GM23338 (cell line): ENCODE results near the gene OLFM1. TPM values are rescaled to one million over a fixed set of nuclear protein-coding genes. Genes with fewer than 3 reads are reported as not detected.

Experiments used
- ATAC-seq: fragments of 200-7000 bp; cut with Tn5 transposase; 3 replicates; pipeline ENCODE4 v1.9.1; 2020
- DNase-seq: peaks from one replicate; pipeline ENCODE4 v3.0.0-alpha.2; 2015; ENCODE audit warnings: low spot score
- H2AFZ ChIP-seq: fragments of 200-600 bp; sonication (generic); 2 replicates; pipeline ENCODE4 v1.8.0; 2016; ENCODE audit warnings: antibody characterized with exemption, mild to moderate bottlenecking, moderate library complexity
- H3F3A ChIP-seq: fragments of 200-600 bp; sonication (generic); replicated peaks from 2 replicates; pipeline ENCODE4 v1.8.0; 2017; ENCODE audit warnings: antibody characterized with exemption, mixed run types, low read depth
- H3K27ac ChIP-seq: fragments of 200-600 bp; sonication (generic); 2 replicates; pipeline ENCODE4 v1.6.1; 2016; ENCODE audit warnings: low read depth
- H3K27me3 ChIP-seq: fragments of 200-600 bp; sonication (generic); 2 replicates; pipeline ENCODE4 v1.8.0; 2016; ENCODE audit warnings: mild to moderate bottlenecking, mixed run types, moderate library complexity; ENCODE audit not compliant: insufficient read depth
- H3K36me3 ChIP-seq: fragments of 200-600 bp; sonication (generic); 2 replicates; pipeline ENCODE4 v1.8.0; 2016; ENCODE audit warnings: mild to moderate bottlenecking; ENCODE audit not compliant: insufficient read depth
- H3K4me1 ChIP-seq: fragments of 200-600 bp; sonication (generic); 2 replicates; pipeline ENCODE4 v1.8.0; 2016; ENCODE audit warnings: mild to moderate bottlenecking, moderate library complexity; ENCODE audit not compliant: insufficient read depth
- H3K4me2 ChIP-seq: fragments of 200-600 bp; sonication (generic); 2 replicates; pipeline ENCODE4 v1.7.1; 2017; ENCODE audit warnings: mixed run types
- H3K4me3 ChIP-seq: fragments of 200-600 bp; sonication (generic); 2 replicates; pipeline ENCODE4 v1.6.1; 2016; ENCODE audit warnings: mixed run types
- H3K79me2 ChIP-seq: fragments of 200-600 bp; sonication (generic); replicated peaks from 2 replicates; pipeline ENCODE4 v1.8.0; 2017; ENCODE audit warnings: mild to moderate bottlenecking; ENCODE audit not compliant: insufficient read depth
- H3K9me2 ChIP-seq: fragments of 200-600 bp; sonication (generic); 2 replicates; pipeline ENCODE4 v1.8.0; 2017; ENCODE audit not compliant: insufficient read depth
- H4K20me1 ChIP-seq: fragments of 200-600 bp; sonication (generic); replicated peaks from 2 replicates; pipeline ENCODE4 v1.8.0; 2017; ENCODE audit warnings: mild to moderate bottlenecking; ENCODE audit not compliant: insufficient read depth
- H3K27ac Mint-ChIP-seq: 2 replicates; pipeline ENCODE4 v1.8.0; 2020; ENCODE audit warnings: inconsistent platforms, mild to moderate bottlenecking, moderate library complexity, mixed read lengths
- H3K27me3 Mint-ChIP-seq: 3 replicates; pipeline ENCODE4 v1.8.0; 2022; ENCODE audit warnings: low read depth, mild to moderate bottlenecking, moderate library complexity, mixed read lengths, inconsistent platforms; ENCODE audit not compliant: insufficient read depth, poor library complexity
- H3K36me3 Mint-ChIP-seq: 3 replicates; pipeline ENCODE4 v1.8.0; 2021; ENCODE audit warnings: low read depth, mild to moderate bottlenecking, inconsistent platforms, moderate library complexity, mixed read lengths
- H3K4me1 Mint-ChIP-seq: 3 replicates; pipeline ENCODE4 v1.8.0; 2020; ENCODE audit warnings: mild to moderate bottlenecking, inconsistent platforms, mixed read lengths
- H3K4me3 Mint-ChIP-seq: 3 replicates; pipeline ENCODE4 v1.8.0; 2021; ENCODE audit warnings: moderate library complexity, mild to moderate bottlenecking, inconsistent platforms, mixed read lengths
- H3K9me3 Mint-ChIP-seq: 3 replicates; pipeline ENCODE4 v1.8.0; 2020; ENCODE audit warnings: moderate library complexity, mild to moderate bottlenecking, inconsistent platforms, mixed read lengths
- CREB1 ChIP-seq: fragments of 250-450 bp; sonication (Bioruptor Pico); IDR thresholded peaks from 2 replicates; pipeline ENCODE4 v1.5.0; 2020; ENCODE audit warnings: low read depth, mild to moderate bottlenecking, moderate library complexity
- ETS1 ChIP-seq: IDR thresholded peaks from 2 replicates; pipeline ENCODE4 v1.6.1; 2016; ENCODE audit warnings: antibody characterized with exemption
- EZH2 ChIP-seq: fragments of 200-600 bp; sonication (generic); IDR thresholded peaks from one replicate; pipeline ENCODE4 v1.8.0; 2017; ENCODE audit warnings: antibody characterized with exemption, mild to moderate bottlenecking, low read depth; ENCODE audit not compliant: unreplicated experiment
- POLR2AphosphoS5 ChIP-seq: IDR thresholded peaks from 2 replicates; pipeline ENCODE4 v1.6.1; 2016; ENCODE audit warnings: antibody characterized with exemption, low read depth
- REST ChIP-seq: IDR thresholded peaks from one replicate; pipeline ENCODE4 v1.6.1; 2018; ENCODE audit warnings: antibody characterized with exemption; ENCODE audit not compliant: unreplicated experiment
- ZNF114 ChIP-seq: fragments of 250-450 bp; sonication (Bioruptor Pico); IDR thresholded peaks from 2 replicates; pipeline ENCODE4 v1.5.0; 2020; ENCODE audit warnings: mild to moderate bottlenecking, moderate library complexity
- ZNF462 ChIP-seq: fragments of 250-450 bp; sonication (Bioruptor Pico); IDR thresholded peaks from 2 replicates; pipeline ENCODE4 v1.5.0; 2020; ENCODE audit warnings: mild to moderate bottlenecking, moderate library complexity
- polyA plus RNA-seq: library from polyadenylated mRNA; unstranded; fragments of >200 nt; fragmentation: Nextera tagmentation; extraction: Ambion mirVana; gene quantifications from 2 replicates; pipeline ENCODE4 v1.2.1, GENCODE V29; 2016
- total RNA-seq: library from RNA; depleted of rRNA; stranded (reverse); fragments of >200 nt; shearing (Covaris generic); gene quantifications from 2 replicates; pipeline ENCODE4 v1.2.3, GENCODE V29; 2014

OLFM1 gene
- total and polyA plus RNA-seq, 2 experiments from 2014 or later, result 20.6 to 40.1 TPM

- no peaks in the 10 kb centered on the region for H3K9me3 Mint-ChIP-seq
- Histone ChIP-seq H3F3A (no peaks in the 10 kb centered on the region; the same call in 1 of the 2 replicates), H3K9me2 (no peaks in the 10 kb centered on the region), H3K36me3 (no peaks in the 10 kb centered on the region), H3K27ac (no peak overlapping the region), H3K4me3 (no peak overlapping the region), H4K20me1 (peaks cover 5% of the 10 kb centered on the region), H2AFZ (no peak overlapping the region), H3K4me2 (no peak overlapping the region), H3K27me3 (peaks cover 7% of the 10 kb centered on the region), H3K4me1 (peaks cover 1% of the 10 kb centered on the region; the same call in 1 of the 2 replicates), H3K79me2 (no peaks in the 10 kb centered on the region)
- no peak overlapping the region for H3K4me3 Mint-ChIP-seq
- DNase-seq (no peak), ATAC-seq (no peak)
- TF ChIP-seq CREB1 (CRISPR knock-in tag), result no peak
- TF ChIP-seq REST, result no peak
- no peak for TF ChIP-seq ZNF462 (CRISPR knock-in tag)
- no peak for TF ChIP-seq EZH2
- TF ChIP-seq ZNF114, result no peak
- no peak for TF ChIP-seq ETS1
- TF ChIP-seq POLR2AphosphoS5, result no peak
- peaks cover 25% of the 10 kb centered on the region for H3K4me1 Mint-ChIP-seq
- H3K27ac Mint-ChIP-seq, result no peak overlapping the region
- no peaks in the 10 kb centered on the region for H3K36me3 Mint-ChIP-seq
- peaks cover 15% of the 10 kb centered on the region for H3K27me3 Mint-ChIP-seq
Observed at GRCh38 chr9:135081264-135081660, 6.2 kb upstream of the OLFM1 start.
